ENCODE data around the gene PREX1. TPM values are rescaled to one million over a fixed set of nuclear protein-coding genes. Genes with fewer than 3 reads are reported as not detected.

Gene PREX1
- total and polyA plus RNA-seq, 2 experiments from 2014 or later: 2.4 to 10.3 TPM

- peaks cover 5% of the 10 kb centered on the region for H3K27me3 Mint-ChIP-seq (ENCODE audit: insufficient read depth, low read depth, poor library complexity)
- Histone ChIP-seq H4K20me1 (replicated peaks; ENCODE audit: insufficient read depth) (no peaks in the 10 kb centered on the region), H3F3A (replicated peaks; ENCODE audit: low read depth) (no peaks in the 10 kb centered on the region), H3K79me2 (replicated peaks; ENCODE audit: insufficient read depth) (no peaks in the 10 kb centered on the region), H3K4me1 (ENCODE audit: insufficient read depth) (no peaks in the 10 kb centered on the region), H3K36me3 (ENCODE audit: insufficient read depth) (no peaks in the 10 kb centered on the region), H3K4me3 (no peak overlapping the region), H3K27ac (ENCODE audit: low read depth) (no peak overlapping the region), H3K9me2 (ENCODE audit: insufficient read depth) (no peaks in the 10 kb centered on the region), H3K27me3 (ENCODE audit: insufficient read depth) (no peaks in the 10 kb centered on the region), H2AFZ (no peak overlapping the region), H3K4me2 (no peak overlapping the region)
- no peaks in the 10 kb centered on the region; the same call in 2 of the 3 replicates for H3K36me3 Mint-ChIP-seq (ENCODE audit: low read depth)
- H3K4me3 Mint-ChIP-seq: no peak overlapping the region
- H3K9me3 Mint-ChIP-seq: no peaks in the 10 kb centered on the region
- no peaks in the 10 kb centered on the region; the same call in 2 of the 3 replicates for H3K4me1 Mint-ChIP-seq
- H3K27ac Mint-ChIP-seq: no peak overlapping the region
- TF ChIP-seq REST (IDR thresholded peaks at IDR 0.05; ENCODE audit: unreplicated experiment): no peak
- TF ChIP-seq ETS1 (IDR thresholded peaks at IDR 0.05): no peak
- TF ChIP-seq JUNB (IDR thresholded peaks at IDR 0.05; ENCODE audit: unreplicated experiment): no peak
- TF ChIP-seq EZH2phosphoT487 (IDR thresholded peaks at IDR 0.05; ENCODE audit: unreplicated experiment): no peak
- no peak for TF ChIP-seq CREB1 (CRISPR knock-in tag; IDR thresholded peaks at IDR 0.05; ENCODE audit: low read depth)
- TF ChIP-seq ZNF462 (CRISPR knock-in tag; IDR thresholded peaks at IDR 0.05): no peak
- TF ChIP-seq ZNF331 (CRISPR knock-in tag; IDR thresholded peaks at IDR 0.05; ENCODE audit: low read depth): no peak
- TF ChIP-seq NANOG (IDR thresholded peaks at IDR 0.05; ENCODE audit: borderline replicate concordance): no peak
- no peak for TF ChIP-seq STAT1 (IDR thresholded peaks at IDR 0.05; ENCODE audit: unreplicated experiment)
- no peak for TF ChIP-seq POLR2AphosphoS5 (IDR thresholded peaks at IDR 0.05; ENCODE audit: low read depth)
- no peak for TF ChIP-seq CTCF (conservative IDR thresholded peaks at IDR 0.05; ENCODE audit: low read depth in 2 of 2)
- no peak for TF ChIP-seq ZNF114 (CRISPR knock-in tag; IDR thresholded peaks at IDR 0.05)
- TF ChIP-seq EZH2 (IDR thresholded peaks at IDR 0.05; ENCODE audit: low read depth, unreplicated experiment): no peak
- no peak for DNase-seq (ENCODE audit: low spot score)
- no peak for ATAC-seq
Observed at GRCh38 chr20:48709744-48710143, 118.1 kb downstream of the PREX1 start.
